HG03066 (cell line): ENCODE results near the gene DTX1.

Experiments used
- ATAC-seq: cut with Tn5 transposase; IDR thresholded peaks from one replicate; pipeline ENCODE4 v1.9.1; 2021; ENCODE audit warnings: low read depth; ENCODE audit not compliant: unreplicated experiment

The DTX1 gene

GRCh38 chr12:113054948-113055486 is 1.5 kb upstream of the DTX1 start:
- ATAC-seq, result no peak

GRCh38 chr12:113055594-113056380 is 743 bp upstream of the DTX1 start:
- no peak for ATAC-seq

- no peak for ATAC-seq
Observed at GRCh38 chr12:113056381-113056630, 224 bp upstream of the DTX1 start.

- ATAC-seq, result no peak
Observed at GRCh38 chr12:113057565-113058485, 1.3 kb downstream of the DTX1 start.

GRCh38 chr12:113058553-113058952 is 2.0 kb downstream of the DTX1 start:
- no peak for ATAC-seq

- no peak for ATAC-seq
Observed at GRCh38 chr12:113059071-113059595, 2.6 kb downstream of the DTX1 start.

- ATAC-seq, result no peak
Observed at GRCh38 chr12:113060336-113060960, 3.9 kb downstream of the DTX1 start.

- no peak for ATAC-seq
Observed at GRCh38 chr12:113061061-113061694, 4.6 kb downstream of the DTX1 start.

- ATAC-seq, result no peak
Observed at GRCh38 chr12:113062502-113063395, 6.2 kb downstream of the DTX1 start.

- ATAC-seq, result no peak
Observed at GRCh38 chr12:113063396-113064350, 7.1 kb downstream of the DTX1 start.

GRCh38 chr12:113064395-113065125 is 8.0 kb downstream of the DTX1 start:
- ATAC-seq, result no peak

- ATAC-seq, result no peak
Observed at GRCh38 chr12:113065126-113066007, 8.8 kb downstream of the DTX1 start.

- ATAC-seq, result no peak
Observed at GRCh38 chr12:113066813-113067400, 10.4 kb downstream of the DTX1 start.

- ATAC-seq, result no peak
Observed at GRCh38 chr12:113067987-113068935, 11.7 kb downstream of the DTX1 start.

GRCh38 chr12:113069149-113069548 is 12.6 kb downstream of the DTX1 start:
- ATAC-seq, result no peak
